Measurements from ENCODE around the gene EMX1. TPM values are rescaled to one million over a fixed set of nuclear protein-coding genes. Genes with fewer than 3 reads are reported as not detected.

The EMX1 gene
- total and polyA plus RNA-seq, 2 of the 13 experiments (the other 11 are each of a cell fraction or from before 2014, with no cell fraction given), result 0.62 to 4.9 TPM

DNA sequence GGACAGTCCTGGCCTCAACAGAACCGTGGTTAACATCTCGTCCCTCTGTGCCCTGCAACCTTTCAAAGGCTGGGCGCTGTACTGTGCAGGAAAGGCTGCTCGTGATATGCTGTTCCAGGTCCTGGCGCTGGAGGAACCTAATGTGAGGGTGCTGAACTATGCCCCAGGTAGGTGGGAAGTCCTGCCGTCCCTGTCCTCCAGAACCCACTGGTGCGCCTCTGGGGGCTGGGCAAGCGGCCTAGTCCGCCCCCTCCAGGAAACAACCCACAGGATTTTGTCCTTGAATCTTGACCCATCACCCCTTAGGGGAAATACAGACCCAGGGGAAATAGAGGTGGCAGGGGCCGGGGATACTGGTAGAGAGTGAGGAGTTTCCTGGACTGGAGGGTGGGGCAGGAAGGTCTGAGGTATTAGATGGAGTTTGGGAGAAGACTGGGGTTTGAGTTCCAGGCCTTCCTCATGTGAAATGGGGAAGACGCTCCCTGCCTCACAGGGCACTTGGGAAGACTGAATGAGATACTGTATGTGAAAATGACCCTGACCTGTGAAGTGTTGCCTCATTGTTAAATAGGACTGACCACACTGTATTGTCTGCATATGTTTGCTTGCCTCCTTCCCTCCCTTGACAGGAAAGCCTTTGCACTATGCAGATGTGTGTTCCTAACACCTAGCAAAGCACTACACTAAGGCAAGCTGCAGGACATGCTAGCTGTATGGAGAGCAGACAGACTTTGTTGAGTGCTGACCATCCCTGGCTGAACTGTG is 28.7 kb upstream of the EMX1 start (continued):
- TF ChIP-seq PRPF4 (IDR thresholded peaks at IDR 0.05; ENCODE audit: low read depth, low read length, poor library complexity, severe bottlenecking) (no peak), KLF11 (CRISPR knock-in tag; IDR thresholded peaks at IDR 0.05) (no peak), PCBP1 (IDR thresholded peaks at IDR 0.05; ENCODE audit: borderline replicate concordance, low read depth, low read length) (no peak), ZNF746 (CRISPR knock-in tag; IDR thresholded peaks at IDR 0.05) (no peak; the same call in 1 of the 2 replicates), DDIT3 (CRISPR knock-in tag; IDR thresholded peaks at IDR 0.05) (no peak), BORCS8-MEF2B (CRISPR knock-in tag; IDR thresholded peaks at IDR 0.05) (no peak; the same call in 1 of the 2 replicates), ZBTB21 (CRISPR knock-in tag; IDR thresholded peaks at IDR 0.05) (no peak), BCL3 (CRISPR knock-in tag; IDR thresholded peaks at IDR 0.05) (no peak; the same call in 1 of the 2 replicates), SYNCRIP (IDR thresholded peaks at IDR 0.05; ENCODE audit: insufficient read depth, low read depth, low read length) (no peak), TBX2 (CRISPR knock-in tag; IDR thresholded peaks at IDR 0.05; ENCODE audit: borderline replicate concordance) (peak; percentile 88), ZNF644 (CRISPR knock-in tag; IDR thresholded peaks at IDR 0.05; ENCODE audit: low read depth) (no peak), ZFP36 (IDR thresholded peaks at IDR 0.05; ENCODE audit: borderline replicate concordance, low read depth, low read length, partially characterized antibody) (no peak), MAF1 (CRISPR knock-in tag; IDR thresholded peaks at IDR 0.05; ENCODE audit: borderline replicate concordance) (no peak; the same call in 1 of the 2 replicates), ZNF672 (CRISPR knock-in tag; IDR thresholded peaks at IDR 0.05) (0 out of 2 replicates have a peak, but pooled peaks have one; percentile 60), MAZ (IDR thresholded peaks at IDR 0.05; ENCODE audit: borderline replicate concordance, low read depth, low read length) (no peak), MAZ (CRISPR knock-in tag; IDR thresholded peaks at IDR 0.05; ENCODE audit: low read depth) (peak; percentile 56), RNF2 (conservative IDR thresholded peaks at IDR 0.05; ENCODE audit: low read depth) (no peak), UBTF (CRISPR knock-in tag; IDR thresholded peaks at IDR 0.05) (no peak; the same call in 1 of the 2 replicates), HOXA3 (CRISPR knock-in tag; IDR thresholded peaks at IDR 0.05) (peak; percentile 55), ZNF333 (CRISPR knock-in tag; IDR thresholded peaks at IDR 0.05; ENCODE audit: borderline replicate concordance) (no peak)
- TF ChIP-seq, protein P1, sequence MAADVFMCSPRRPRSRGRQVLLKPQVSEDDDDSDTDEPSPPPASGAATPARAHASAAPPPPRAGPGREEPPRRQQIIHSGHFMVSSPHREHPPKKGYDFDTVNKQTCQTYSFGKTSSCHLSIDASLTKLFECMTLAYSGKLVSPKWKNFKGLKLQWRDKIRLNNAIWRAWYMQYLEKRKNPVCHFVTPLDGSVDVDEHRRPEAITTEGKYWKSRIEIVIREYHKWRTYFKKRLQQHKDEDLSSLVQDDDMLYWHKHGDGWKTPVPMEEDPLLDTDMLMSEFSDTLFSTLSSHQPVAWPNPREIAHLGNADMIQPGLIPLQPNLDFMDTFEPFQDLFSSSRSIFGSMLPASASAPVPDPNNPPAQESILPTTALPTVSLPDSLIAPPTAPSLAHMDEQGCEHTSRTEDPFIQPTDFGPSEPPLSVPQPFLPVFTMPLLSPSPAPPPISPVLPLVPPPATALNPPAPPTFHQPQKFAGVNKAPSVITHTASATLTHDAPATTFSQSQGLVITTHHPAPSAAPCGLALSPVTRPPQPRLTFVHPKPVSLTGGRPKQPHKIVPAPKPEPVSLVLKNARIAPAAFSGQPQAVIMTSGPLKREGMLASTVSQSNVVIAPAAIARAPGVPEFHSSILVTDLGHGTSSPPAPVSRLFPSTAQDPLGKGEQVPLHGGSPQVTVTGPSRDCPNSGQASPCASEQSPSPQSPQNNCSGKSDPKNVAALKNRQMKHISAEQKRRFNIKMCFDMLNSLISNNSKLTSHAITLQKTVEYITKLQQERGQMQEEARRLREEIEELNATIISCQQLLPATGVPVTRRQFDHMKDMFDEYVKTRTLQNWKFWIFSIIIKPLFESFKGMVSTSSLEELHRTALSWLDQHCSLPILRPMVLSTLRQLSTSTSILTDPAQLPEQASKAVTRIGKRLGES (CRISPR knock-in tag; IDR thresholded peaks at IDR 0.05; ENCODE audit: borderline replicate concordance), result no peak; the same call in 1 of the 2 replicates

All from HepG2 (cell line).